Measurements from ENCODE around the gene HERC2. TPM values are rescaled to one million over a fixed set of nuclear protein-coding genes. Genes with fewer than 3 reads are reported as not detected.
"Not testable (repeated sequence)": the region's sequence is repeated elsewhere in the genome, so short reads cannot be mapped to it uniquely, and the experiment has no call there.

HERC2 gene
- total RNA-seq, 1 donor from 2014 or later: 42.1 TPM

- ATAC-seq (ENCODE audit: poor library complexity): no peak
- intact Hi-C loops (cut with DNase I): no loop called here
- no peak for DNase-seq
Measured at GRCh38 chr15:28164876-28165275, 157.1 kb downstream of the HERC2 start.

GRCh38 chr15:28154283-28154682, 167.7 kb downstream of the HERC2 start:
- DNase-seq (no peak), ATAC-seq (ENCODE audit: poor library complexity) (peak; percentile 88)
- intact Hi-C loops (cut with DNase I): no loop called here

- intact Hi-C loops (cut with DNase I): no loop called here
- DNase-seq: no peak
- ATAC-seq (ENCODE audit: poor library complexity): peak; percentile 82
Measured at GRCh38 chr15:28153492-28154119, 168.4 kb downstream of the HERC2 start.

GRCh38 chr15:28152538-28152923, 169.4 kb downstream of the HERC2 start:
- DNase-seq: not testable (repeated sequence)

GRCh38 chr15:28151864-28152537, 170.0 kb downstream of the HERC2 start:
- intact Hi-C loops (cut with DNase I): not testable (repeated sequence)

More at GRCh38 chr15:28152538-28152923, 169.4 kb downstream of the HERC2 start:
- intact Hi-C loops (cut with DNase I): not testable (repeated sequence)
- peak; percentile 23 for ATAC-seq (ENCODE audit: poor library complexity)

GRCh38 chr15:28147801-28148200, 174.2 kb downstream of the HERC2 start:
- no peak for ATAC-seq (ENCODE audit: poor library complexity)
- intact Hi-C loops (cut with DNase I): no loop called here

More at GRCh38 chr15:28151864-28152537, 170.0 kb downstream of the HERC2 start:
- DNase-seq: not testable (repeated sequence)
- peak; percentile 80 for ATAC-seq (ENCODE audit: poor library complexity)

GRCh38 chr15:28145419-28145818, 176.6 kb downstream of the HERC2 start:
- DNase-seq; ATAC-seq (ENCODE audit: poor library complexity); intact Hi-C loops (cut with DNase I): not testable (repeated sequence)

More at GRCh38 chr15:28147801-28148200, 174.2 kb downstream of the HERC2 start:
- no peak for DNase-seq

GRCh38 chr15:28140062-28140461, 181.9 kb downstream of the HERC2 start:
- ATAC-seq (ENCODE audit: poor library complexity) (no peak), DNase-seq (no peak)
- intact Hi-C loops (cut with DNase I): no loop called here

- ATAC-seq (ENCODE audit: poor library complexity); intact Hi-C loops (cut with DNase I); DNase-seq: not testable (repeated sequence)
Measured at GRCh38 chr15:28137408-28138039, 184.5 kb downstream of the HERC2 start.

- DNase-seq; ATAC-seq (ENCODE audit: poor library complexity); intact Hi-C loops (cut with DNase I): not testable (repeated sequence)
Measured at GRCh38 chr15:28136236-28136904, 185.6 kb downstream of the HERC2 start.

GRCh38 chr15:28133281-28133680, 188.7 kb downstream of the HERC2 start:
- ATAC-seq (ENCODE audit: poor library complexity): no peak
- intact Hi-C loops (cut with DNase I): no loop called here

GRCh38 chr15:28132524-28133275, 189.3 kb downstream of the HERC2 start:
- no peak for DNase-seq

More at GRCh38 chr15:28133281-28133680, 188.7 kb downstream of the HERC2 start:
- no peak for DNase-seq

GRCh38 chr15:28131946-28132345, 190.0 kb downstream of the HERC2 start:
- DNase-seq: no peak

More at GRCh38 chr15:28132524-28133275, 189.3 kb downstream of the HERC2 start:
- intact Hi-C loops (cut with DNase I): no loop called here
- ATAC-seq (ENCODE audit: poor library complexity): no peak

GRCh38 chr15:28131400-28131799, 190.6 kb downstream of the HERC2 start:
- no peak for DNase-seq
- intact Hi-C loops (cut with DNase I): no loop called here
- no peak for ATAC-seq (ENCODE audit: poor library complexity)

More at GRCh38 chr15:28131946-28132345, 190.0 kb downstream of the HERC2 start:
- no peak for ATAC-seq (ENCODE audit: poor library complexity)
- intact Hi-C loops (cut with DNase I): no loop called here

- no peak for ATAC-seq (ENCODE audit: poor library complexity)
- intact Hi-C loops (cut with DNase I): no loop called here
- DNase-seq: no peak
Measured at GRCh38 chr15:28130651-28131050, 191.3 kb downstream of the HERC2 start.

GRCh38 chr15:28129231-28129848, 192.6 kb downstream of the HERC2 start:
- no peak for DNase-seq
- intact Hi-C loops (cut with DNase I): no loop called here
- ATAC-seq (ENCODE audit: poor library complexity): peak; percentile 57

- DNase-seq: peak; percentile 80
- intact Hi-C loops (cut with DNase I): no loop called here
Measured at GRCh38 chr15:28128031-28128430, 193.9 kb downstream of the HERC2 start.

GRCh38 chr15:28127036-28127435, 194.9 kb downstream of the HERC2 start:
- intact Hi-C loops (cut with DNase I): no loop called here
- DNase-seq (no peak), ATAC-seq (ENCODE audit: poor library complexity) (no peak)

More at GRCh38 chr15:28128031-28128430, 193.9 kb downstream of the HERC2 start:
- peak; percentile 88 for ATAC-seq (ENCODE audit: poor library complexity)
